Stimulated activated CD8-positive, alpha-beta memory T cell treated with anti-CD3 and anti-CD28 coated beads, Interleukin-4, amount 100 ng/mL, for 48 hours (primary cell): ENCODE measurements around the gene AUTS2.

ENCODE experiments used
- DNase-seq: peaks from one replicate; pipeline ENCODE4 v3.0.0-alpha.2; 2020

AUTS2 gene

GRCh38 chr7:70098905-70099672 is 500.8 kb downstream of the AUTS2 start:
- no peak for DNase-seq

- DNase-seq: no peak
Measured at GRCh38 chr7:70104243-70104642, 506.0 kb downstream of the AUTS2 start.

GRCh38 chr7:70113078-70113477 is 514.8 kb downstream of the AUTS2 start:
- DNase-seq: no peak

- no peak for DNase-seq
Measured at GRCh38 chr7:70113536-70113935, 515.3 kb downstream of the AUTS2 start.

- no peak for DNase-seq
Measured at GRCh38 chr7:70114806-70115205, 516.5 kb downstream of the AUTS2 start.

- DNase-seq: no peak
Measured at GRCh38 chr7:70116244-70116643, 518.0 kb downstream of the AUTS2 start.

GRCh38 chr7:70116867-70117266 is 518.6 kb downstream of the AUTS2 start:
- DNase-seq: no peak

GRCh38 chr7:70120851-70121250 is 522.6 kb downstream of the AUTS2 start:
- no peak for DNase-seq

- DNase-seq: no peak
Measured at GRCh38 chr7:70131817-70132216, 533.5 kb downstream of the AUTS2 start.

- DNase-seq: no peak
Measured at GRCh38 chr7:70132226-70132851, 534.1 kb downstream of the AUTS2 start.

GRCh38 chr7:70132852-70133690 is 534.8 kb downstream of the AUTS2 start:
- DNase-seq: no peak

- DNase-seq: no peak
Measured at GRCh38 chr7:70134029-70134770, 535.9 kb downstream of the AUTS2 start.

- DNase-seq: no peak
Measured at GRCh38 chr7:70135656-70136055, 537.4 kb downstream of the AUTS2 start.

GRCh38 chr7:70137126-70137525 is 538.9 kb downstream of the AUTS2 start:
- no peak for DNase-seq

GRCh38 chr7:70142247-70142932 is 544.1 kb downstream of the AUTS2 start:
- no peak for DNase-seq

GRCh38 chr7:70143075-70144044 is 545.1 kb downstream of the AUTS2 start:
- no peak for DNase-seq

- DNase-seq: no peak
Measured at GRCh38 chr7:70148997-70149396, 550.7 kb downstream of the AUTS2 start.

GRCh38 chr7:70152313-70152712 is 554.0 kb downstream of the AUTS2 start:
- no peak for DNase-seq

- DNase-seq: no peak
Measured at GRCh38 chr7:70153933-70154332, 555.7 kb downstream of the AUTS2 start.

GRCh38 chr7:70154521-70155180 is 556.4 kb downstream of the AUTS2 start:
- no peak for DNase-seq

- DNase-seq: no peak
Measured at GRCh38 chr7:70156057-70156456, 557.8 kb downstream of the AUTS2 start.
